Transverse colon (tissue), 4 donors: ENCODE data around the gene PDCD11.

Source experiments
- CTCF ChIP-seq, 5 experiments: fragments of 200-600 bp in 3 of 5; fragments of 450-650 bp in 2 of 5; sonication (generic) in 3 of 5; IDR thresholded peaks; 1 replicate in 2 of 5; 2 replicates in 3 of 5; pipeline ENCODE4 v1.5.1; 2016 to 2017; ENCODE audit warnings: antibody characterized with exemption in 5 of 5, inconsistent platforms in 3 of 5, mild to moderate bottlenecking in 2 of 5, moderate library complexity in 1 of 5
- EP300 ChIP-seq: sonication (generic); formaldehyde crosslinking; IDR thresholded peaks from one replicate; pipeline ENCODE4 v1.6.1; 2017; ENCODE audit warnings: antibody characterized with exemption, low read depth
- POLR2A ChIP-seq: fragments of 450-650 bp; IDR thresholded peaks from one replicate; pipeline ENCODE4 v1.6.1; 2016; ENCODE audit warnings: antibody characterized with exemption, mild to moderate bottlenecking, moderate library complexity
- POLR2AphosphoS5 ChIP-seq, 3 donors: sonication (generic); formaldehyde crosslinking; IDR thresholded peaks; one replicate each; pipeline ENCODE4 v1.6.1; 2016; ENCODE audit warnings: antibody characterized with exemption in 3 of 3

DNA sequence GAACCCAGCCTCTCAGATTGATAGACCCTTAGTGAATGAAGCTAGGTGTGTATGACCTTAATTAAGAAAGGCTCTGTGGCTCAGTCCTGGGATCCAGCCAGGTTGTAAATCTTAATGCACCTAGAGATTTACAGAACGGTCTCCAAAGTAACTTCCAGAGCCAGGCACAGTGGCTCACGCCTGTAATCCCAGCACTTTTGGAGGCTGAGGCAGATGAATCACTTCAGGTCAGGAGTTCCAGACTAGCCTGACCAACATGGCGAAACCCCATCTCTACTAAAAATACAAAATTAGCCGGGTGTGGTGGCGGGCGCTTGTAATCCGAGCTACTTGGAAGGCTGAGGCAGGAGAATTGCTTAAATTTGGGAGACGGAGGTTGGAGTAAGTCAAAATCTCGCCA, 31.4 kb downstream of the PDCD11 start:
- TF ChIP-seq CTCF (IDR thresholded peaks at IDR 0.05) (no peak), POLR2AphosphoS5 (IDR thresholded peaks at IDR 0.05) (no peak), POLR2A (no peak), EP300 (no peak)
